ENCODE data around the gene DBNDD2.
A peak's percentile ranks its signal among the peaks of the same experiment; 100 is the strongest.

The DBNDD2 gene

GRCh38 chr20:45378191-45378590, 29.9 kb upstream of the DBNDD2 start, which contains the start of gene TP53TG5:
TSS of gene TP53TG5 (minus strand) at chr20:45378325. CDS start at chr20:45378236, 89 bp downstream.
- DNase-seq (ENCODE audit: low read depth in 3 of 3, low spot score in 1 of 3), result no peak

- DNase-seq (ENCODE audit: low read depth in 3 of 3, low spot score in 1 of 3), result no peak
These were observed 20.8 kb upstream of the DBNDD2 start for GRCh38 chr20:45387274-45387673.

- DNase-seq (ENCODE audit: low read depth in 3 of 3, low spot score in 1 of 3), result no peak
These were observed 17.2 kb upstream of the DBNDD2 start for GRCh38 chr20:45390931-45391330.

DNA sequence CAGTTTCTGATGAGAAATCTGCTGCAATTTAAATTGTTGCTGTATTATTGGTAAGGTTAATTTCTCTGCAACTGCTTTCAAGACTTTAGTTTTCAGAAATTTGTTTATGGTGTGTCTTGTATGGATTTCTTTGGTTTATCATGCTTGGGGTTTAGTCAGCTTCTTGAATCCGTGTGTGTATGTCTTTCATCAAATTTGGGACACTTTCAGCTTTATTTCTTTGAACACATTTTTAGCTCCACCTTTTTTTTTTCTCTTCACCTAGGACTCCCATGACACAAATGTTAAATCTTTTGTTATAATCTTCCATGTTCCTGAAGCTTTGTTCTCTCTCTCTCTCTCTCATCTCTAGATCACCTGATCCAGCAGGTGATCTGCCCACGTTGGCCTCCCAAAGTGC, 16.5 kb upstream of the DBNDD2 start:
- DNase-seq (ENCODE audit: low read depth in 3 of 3, low spot score in 1 of 3), result no peak

GRCh38 chr20:45392733-45393132, 15.4 kb upstream of the DBNDD2 start:
- no peak for DNase-seq (ENCODE audit: low read depth in 3 of 3, low spot score in 1 of 3)

- no peak for DNase-seq (ENCODE audit: low read depth in 3 of 3, low spot score in 1 of 3)
These were observed 13.6 kb upstream of the DBNDD2 start for GRCh38 chr20:45394221-45395113.

- no peak for DNase-seq (ENCODE audit: low read depth in 3 of 3, low spot score in 1 of 3)
These were observed 13.0 kb upstream of the DBNDD2 start for GRCh38 chr20:45395114-45395415.

- DNase-seq (ENCODE audit: low read depth in 3 of 3, low spot score in 1 of 3), result no peak
These were observed 9.1 kb upstream of the DBNDD2 start for GRCh38 chr20:45399018-45399417.

DNA sequence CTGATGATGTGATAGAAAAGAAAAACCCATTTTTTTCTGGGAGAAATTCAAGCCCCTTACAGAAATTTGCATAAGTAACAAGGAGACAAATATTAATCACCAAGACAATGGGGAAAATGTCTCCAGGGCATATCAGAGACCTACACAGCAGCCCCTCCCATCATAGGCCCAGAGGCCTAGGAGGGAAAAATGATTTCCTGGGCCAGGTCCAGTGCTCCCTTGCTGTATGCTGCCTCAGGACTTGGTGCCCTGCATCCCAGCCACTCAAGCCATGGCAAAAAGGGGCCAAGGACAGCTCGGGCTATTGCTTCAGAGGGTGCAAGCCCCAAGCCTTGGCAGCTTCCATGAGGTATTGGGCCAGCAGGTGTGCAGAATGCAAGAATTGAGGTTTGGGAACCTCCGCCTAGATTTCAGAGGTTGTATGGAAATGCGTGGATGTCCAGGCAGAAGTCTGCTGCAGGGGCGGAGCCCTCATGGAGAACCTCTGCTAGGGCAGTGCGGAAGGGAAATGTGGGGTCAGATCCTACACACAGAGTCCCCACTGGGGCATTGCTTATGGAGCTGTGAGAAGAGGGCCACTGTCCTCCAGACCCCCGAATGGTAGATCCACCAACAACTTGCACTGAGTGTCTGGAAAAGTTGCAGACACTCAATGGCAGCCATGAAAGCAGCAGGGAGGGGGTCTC, 7.6 kb upstream of the DBNDD2 start:
- DNase-seq (ENCODE audit: low read depth in 3 of 3, low spot score in 1 of 3), result no peak

- DNase-seq (ENCODE audit: low read depth in 3 of 3, low spot score in 1 of 3), result no peak
These were observed 5.1 kb upstream of the DBNDD2 start for GRCh38 chr20:45402946-45403345.

DNA sequence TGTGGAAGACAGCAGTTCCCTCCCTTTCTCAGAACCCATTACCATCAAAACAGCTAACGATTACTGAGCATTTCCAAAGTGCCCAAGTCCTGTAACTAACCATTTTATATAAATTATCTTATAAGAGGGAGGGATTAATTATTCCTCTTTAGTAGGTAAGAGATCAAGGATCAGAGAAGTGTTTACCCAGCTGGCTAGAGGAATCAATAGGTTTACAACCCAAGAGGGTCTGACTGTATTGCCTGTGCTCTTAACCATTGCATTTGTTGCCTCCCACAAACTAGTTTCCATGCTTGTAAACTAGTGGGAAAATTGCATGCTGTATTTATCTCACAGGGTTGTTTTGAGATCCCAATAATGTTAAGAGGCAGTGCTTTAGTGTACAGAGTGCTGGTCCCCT, 3.7 kb upstream of the DBNDD2 start:
- DNase-seq (ENCODE audit: low read depth in 3 of 3, low spot score in 1 of 3), result no peak

GRCh38 chr20:45405571-45406259, 2.4 kb upstream of the DBNDD2 start:
- DNase-seq (ENCODE audit: low read depth in 3 of 3, low spot score in 1 of 3), result no peak

- DNase-seq (ENCODE audit: low read depth in 3 of 3, low spot score in 1 of 3), result peak in 2 of 3 donors; percentile 31 to 35
These were observed 1.6 kb upstream of the DBNDD2 start for GRCh38 chr20:45406260-45407066.

- DNase-seq (ENCODE audit: low read depth in 3 of 3, low spot score in 1 of 3), result no peak
These were observed 883 bp upstream of the DBNDD2 start for GRCh38 chr20:45407067-45407745.

GRCh38 chr20:45408646-45409213, 641 bp downstream of the DBNDD2 start:
- no peak for DNase-seq (ENCODE audit: low read depth in 3 of 3, low spot score in 1 of 3)

DNA sequence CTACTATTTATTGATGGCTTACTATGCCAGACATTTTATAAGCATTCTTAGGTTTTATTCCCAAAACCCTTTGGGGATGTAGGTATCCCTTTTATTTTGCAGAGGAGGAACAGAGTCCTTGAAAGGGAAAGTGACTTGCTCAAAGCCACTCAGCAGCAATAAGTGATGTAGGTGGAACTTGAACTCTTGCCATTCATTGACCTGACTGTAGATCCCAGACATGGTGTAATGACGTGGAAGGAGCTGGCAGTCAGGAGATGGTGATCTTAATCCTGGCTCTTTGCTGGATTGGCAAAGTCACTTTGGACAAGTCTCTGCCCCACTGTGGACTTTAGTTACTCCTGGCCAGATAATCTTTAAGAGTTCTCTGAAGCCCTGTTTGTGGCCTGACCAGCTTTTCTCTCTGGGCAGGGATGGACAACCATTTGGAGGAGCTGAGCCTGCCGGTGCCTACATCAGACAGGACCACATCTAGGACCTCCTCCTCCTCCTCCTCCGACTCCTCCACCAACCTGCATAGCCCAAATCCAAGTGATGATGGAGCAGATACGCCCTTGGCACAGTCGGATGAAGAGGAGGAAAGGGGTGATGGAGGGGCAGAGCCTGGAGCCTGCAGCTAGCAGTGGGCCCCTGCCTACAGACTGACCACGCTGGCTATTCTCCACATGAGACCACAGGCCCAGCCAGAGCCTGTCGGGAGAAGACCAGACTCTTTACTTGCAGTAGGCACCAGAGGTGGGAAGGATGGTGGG, 1.6 kb downstream of the DBNDD2 start:
- DNase-seq (ENCODE audit: low read depth in 3 of 3, low spot score in 1 of 3), result no peak

DNA sequence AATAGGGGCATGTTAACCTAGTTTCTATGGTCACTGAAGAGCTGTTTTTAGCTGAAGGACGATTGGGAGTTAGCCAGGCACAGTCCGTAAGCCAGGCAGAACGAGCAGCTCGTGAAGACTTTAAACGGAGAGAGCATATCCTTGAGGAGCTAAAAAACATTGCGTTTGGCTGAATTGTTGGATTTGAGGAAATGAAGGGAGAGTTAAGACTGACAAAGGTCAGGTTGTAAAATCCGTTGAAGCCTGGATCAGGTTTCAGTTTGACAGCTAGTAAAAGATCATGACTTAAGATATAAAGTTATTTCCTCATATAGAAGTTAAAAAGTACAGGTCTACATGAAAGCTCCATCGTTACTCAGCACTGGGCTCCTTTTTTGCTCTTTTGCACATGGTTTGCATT, 2.8 kb downstream of the DBNDD2 start:
- DNase-seq (ENCODE audit: low read depth in 3 of 3, low spot score in 1 of 3), result no peak

- DNase-seq (ENCODE audit: low read depth in 3 of 3, low spot score in 1 of 3), result no peak
These were observed 4.6 kb downstream of the DBNDD2 start for GRCh38 chr20:45412653-45413052.

- no peak for DNase-seq (ENCODE audit: low read depth in 3 of 3, low spot score in 1 of 3)
These were observed 5.4 kb downstream of the DBNDD2 start for GRCh38 chr20:45413479-45413878.

Data from stimulated activated CD4-positive, alpha-beta T cell treated with anti-CD3 and anti-CD28 coated beads, TNF-alpha, amount 100 ng/mL, for 1 hour (primary cell).